K562 (cell line): ENCODE results near the gene LIPE.

Source experiments
- FOXP1 ChIP-seq: sonication (generic); formaldehyde crosslinking; IDR thresholded peaks from 2 replicates; pipeline ENCODE4 v1.8.0; 2022; ENCODE audit warnings: mild to moderate bottlenecking, missing genetic modification reagents
- SRF ChIP-seq, 2 experiments: fragments of 250-450, 450-650 bp in 1 of 2; sonication (Bioruptor Pico) in 1 of 2; sonication (generic) in 1 of 2; formaldehyde crosslinking; IDR thresholded peaks; 2 replicates each; pipeline versions ENCODE4 v1.5.0 to v1.5.1; 2020 to 2022; ENCODE audit warnings: mild to moderate bottlenecking in 1 of 2, missing genetic modification reagents in 1 of 2
- TCFL5 ChIP-seq: fragments of 250-450 bp; sonication (Bioruptor Pico); conservative IDR thresholded peaks from 2 replicates; pipeline ENCODE4 v1.6.1; 2021; ENCODE audit warnings: mild to moderate bottlenecking, moderate library complexity, matching md5 sums
- ZNF589 ChIP-seq: fragments of 200-800 bp; sonication (Bioruptor generic); IDR thresholded peaks from 2 replicates; pipeline ENCODE4 v1.6.1; 2016; ENCODE audit warnings: low read depth, missing genetic modification characterization, missing compliant biosample characterization
- ZNF780A ChIP-seq: fragments of 250-450 bp; sonication (Bioruptor Pico); IDR thresholded peaks from 2 replicates; pipeline ENCODE4 v1.5.0; 2021; ENCODE audit warnings: mild to moderate bottlenecking
- TF ChIP-seq, protein P1 (sequence below), 2 experiments: fragments of 450-650 bp in 1 of 2; sonication (generic) in 1 of 2; formaldehyde crosslinking; conservative IDR thresholded peaks; 2 replicates each; pipeline versions ENCODE4 v1.4.0 to v1.8.1; 2020 to 2022; ENCODE audit warnings: mild to moderate bottlenecking in 1 of 2, missing genetic modification reagents in 1 of 2
- TF ChIP-seq, protein P2 (sequence below), 2 experiments: fragments of 200-800 bp in 1 of 2; sonication (Bioruptor generic) in 1 of 2; sonication (generic) in 1 of 2; formaldehyde crosslinking in 1 of 2; IDR thresholded peaks in 1 of 2; conservative IDR thresholded peaks in 1 of 2; 2 replicates each; pipeline versions ENCODE4 v1.5.0 to v1.6.1; 2016 to 2020; ENCODE audit warnings: missing compliant biosample characterization in 1 of 2, missing genetic modification characterization in 1 of 2, missing genetic modification reagents in 1 of 2
- TF ChIP-seq, protein P3 (sequence below): fragments of 250-450 bp; sonication (Bioruptor Pico); IDR thresholded peaks from 2 replicates; pipeline ENCODE4 v1.8.0; 2021; ENCODE audit warnings: mild to moderate bottlenecking, moderate library complexity
- TF ChIP-seq, protein P4 (sequence below): sonication (generic); formaldehyde crosslinking; IDR thresholded peaks from 2 replicates; pipeline ENCODE4 v1.8.0; 2022; ENCODE audit warnings: mild to moderate bottlenecking, low read depth, missing genetic modification reagents

DNA sequence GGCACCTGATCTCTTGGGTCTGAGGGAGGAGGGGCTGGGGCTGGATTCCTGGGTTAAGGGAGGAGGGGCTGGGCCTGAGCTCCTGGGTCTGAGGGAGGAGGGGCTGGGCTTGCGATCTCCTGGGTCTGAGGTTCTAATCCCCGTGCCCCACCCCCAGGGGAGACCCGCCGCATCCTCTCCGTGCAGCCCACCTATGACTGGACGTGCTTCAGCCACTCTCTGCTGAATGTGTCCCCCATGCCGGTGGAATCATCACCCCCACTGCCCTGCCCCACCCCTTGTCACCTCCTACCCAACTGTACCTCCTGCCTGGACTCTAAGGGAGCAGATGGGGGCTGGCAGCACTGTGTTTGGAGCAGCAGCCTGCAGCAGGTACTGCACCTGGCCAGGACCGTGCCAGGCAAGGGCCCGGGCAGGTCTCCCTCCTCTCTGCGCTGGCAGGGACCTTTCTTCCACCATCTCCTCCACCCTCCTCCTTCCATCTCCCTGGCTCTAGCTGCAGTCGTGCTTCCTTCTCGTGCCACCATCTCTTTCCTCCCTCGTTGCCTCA lies 64.2 kb downstream of the LIPE start:
- no peak for TF ChIP-seq TCFL5 (CRISPR knock-in tag)
- TF ChIP-seq FOXP1 (CRISPR knock-in tag), result no peak
- TF ChIP-seq ZNF589 (CRISPR knock-in tag), result no peak
- TF ChIP-seq, protein P1, sequence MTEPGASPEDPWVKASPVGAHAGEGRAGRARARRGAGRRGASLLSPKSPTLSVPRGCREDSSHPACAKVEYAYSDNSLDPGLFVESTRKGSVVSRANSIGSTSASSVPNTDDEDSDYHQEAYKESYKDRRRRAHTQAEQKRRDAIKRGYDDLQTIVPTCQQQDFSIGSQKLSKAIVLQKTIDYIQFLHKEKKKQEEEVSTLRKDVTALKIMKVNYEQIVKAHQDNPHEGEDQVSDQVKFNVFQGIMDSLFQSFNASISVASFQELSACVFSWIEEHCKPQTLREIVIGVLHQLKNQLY (CRISPR knock-in tag; conservative IDR thresholded peaks at IDR 0.05), result no peak
- no peak for TF ChIP-seq SRF (CRISPR knock-in tag; IDR thresholded peaks at IDR 0.05)
- TF ChIP-seq ZNF780A (CRISPR knock-in tag), result no peak
- TF ChIP-seq, protein P2, sequence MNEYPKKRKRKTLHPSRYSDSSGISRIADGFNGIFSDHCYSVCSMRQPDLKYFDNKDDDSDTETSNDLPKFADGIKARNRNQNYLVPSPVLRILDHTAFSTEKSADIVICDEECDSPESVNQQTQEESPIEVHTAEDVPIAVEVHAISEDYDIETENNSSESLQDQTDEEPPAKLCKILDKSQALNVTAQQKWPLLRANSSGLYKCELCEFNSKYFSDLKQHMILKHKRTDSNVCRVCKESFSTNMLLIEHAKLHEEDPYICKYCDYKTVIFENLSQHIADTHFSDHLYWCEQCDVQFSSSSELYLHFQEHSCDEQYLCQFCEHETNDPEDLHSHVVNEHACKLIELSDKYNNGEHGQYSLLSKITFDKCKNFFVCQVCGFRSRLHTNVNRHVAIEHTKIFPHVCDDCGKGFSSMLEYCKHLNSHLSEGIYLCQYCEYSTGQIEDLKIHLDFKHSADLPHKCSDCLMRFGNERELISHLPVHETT (CRISPR knock-in tag; conservative IDR thresholded peaks at IDR 0.05 in 1 of 2, IDR thresholded peaks at IDR 0.05 in 1 of 2), result no peak
- TF ChIP-seq, protein P3, sequence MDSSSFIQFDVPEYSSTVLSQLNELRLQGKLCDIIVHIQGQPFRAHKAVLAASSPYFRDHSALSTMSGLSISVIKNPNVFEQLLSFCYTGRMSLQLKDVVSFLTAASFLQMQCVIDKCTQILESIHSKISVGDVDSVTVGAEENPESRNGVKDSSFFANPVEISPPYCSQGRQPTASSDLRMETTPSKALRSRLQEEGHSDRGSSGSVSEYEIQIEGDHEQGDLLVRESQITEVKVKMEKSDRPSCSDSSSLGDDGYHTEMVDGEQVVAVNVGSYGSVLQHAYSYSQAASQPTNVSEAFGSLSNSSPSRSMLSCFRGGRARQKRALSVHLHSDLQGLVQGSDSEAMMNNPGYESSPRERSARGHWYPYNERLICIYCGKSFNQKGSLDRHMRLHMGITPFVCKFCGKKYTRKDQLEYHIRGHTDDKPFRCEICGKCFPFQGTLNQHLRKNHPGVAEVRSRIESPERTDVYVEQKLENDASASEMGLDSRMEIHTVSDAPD (CRISPR knock-in tag), result no peak
- TF ChIP-seq, protein P4, sequence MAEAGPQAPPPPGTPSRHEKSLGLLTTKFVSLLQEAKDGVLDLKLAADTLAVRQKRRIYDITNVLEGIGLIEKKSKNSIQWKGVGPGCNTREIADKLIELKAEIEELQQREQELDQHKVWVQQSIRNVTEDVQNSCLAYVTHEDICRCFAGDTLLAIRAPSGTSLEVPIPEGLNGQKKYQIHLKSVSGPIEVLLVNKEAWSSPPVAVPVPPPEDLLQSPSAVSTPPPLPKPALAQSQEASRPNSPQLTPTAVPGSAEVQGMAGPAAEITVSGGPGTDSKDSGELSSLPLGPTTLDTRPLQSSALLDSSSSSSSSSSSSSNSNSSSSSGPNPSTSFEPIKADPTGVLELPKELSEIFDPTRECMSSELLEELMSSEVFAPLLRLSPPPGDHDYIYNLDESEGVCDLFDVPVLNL (CRISPR knock-in tag), result no peak
